Naive thymus-derived CD4-positive, alpha-beta T cell (primary cell): ENCODE results near the gene CDKN1A. TPM values are rescaled to one million over a fixed set of nuclear protein-coding genes. Genes with fewer than 3 reads are reported as not detected.

ENCODE experiments used
- ATAC-seq: fragments of 150-1000 bp; cut with Tn5 transposase; 2 replicates; pipeline ENCODE4 v1.10.0; 2021; ENCODE audit warnings: mild to moderate bottlenecking, moderate library complexity
- CTCF ChIA-PET: fragments of 350-600 bp; sonication (Branson Sonifier 250); formaldehyde crosslinking; loops from one replicate; lab custom pipeline; 2021; ENCODE audit warnings: antibody characterized with exemption; lab: Charles Lee
- POLR2A ChIA-PET: fragments of 350-600 bp; sonication (Branson Sonifier 250); formaldehyde crosslinking; loops from one replicate; lab custom pipeline; 2021; ENCODE audit warnings: antibody characterized with exemption, inconsistent platforms; lab: Charles Lee
- DNase-seq, 9 donors: peaks; one replicate each; pipeline versions ENCODE4 v3.0.0 to v3.0.0-alpha.2; 2020 to 2022; ENCODE audit warnings: mixed read lengths in 1 of 9
- H3K27ac ChIP-seq: one replicate; pipeline ENCODE4 v1.7.0; 2013; ENCODE audit warnings: mild to moderate bottlenecking, low read depth, low read length, moderate library complexity
- H3K27me3 ChIP-seq, 2 donors: one replicate each; pipeline ENCODE4 v1.7.0; 2013; ENCODE audit warnings: low read length in 2 of 2, mild to moderate bottlenecking in 2 of 2, moderate library complexity in 2 of 2; ENCODE audit not compliant: control insufficient read depth in 2 of 2, insufficient read depth in 2 of 2
- H3K36me3 ChIP-seq, 3 experiments: 1 replicate in 2 of 3; 2 replicates in 1 of 3; pipeline ENCODE4 v1.7.0; 2013; ENCODE audit warnings: low read length in 3 of 3, mild to moderate bottlenecking in 3 of 3, moderate library complexity in 1 of 3; ENCODE audit not compliant: insufficient read depth in 3 of 3, control insufficient read depth in 2 of 3
- H3K4me1 ChIP-seq, 2 donors: one replicate each; pipeline ENCODE4 v1.7.0; 2013; ENCODE audit warnings: low read length in 2 of 2, mild to moderate bottlenecking in 2 of 2, moderate library complexity in 1 of 2; ENCODE audit not compliant: control insufficient read depth in 2 of 2, insufficient read depth in 2 of 2
- H3K4me3 ChIP-seq: 2 replicates; pipeline ENCODE4 v1.7.0; 2013; ENCODE audit warnings: mild to moderate bottlenecking, low read length
- H3K9me3 ChIP-seq, 3 experiments: 1 replicate in 2 of 3; 2 replicates in 1 of 3; pipeline ENCODE4 v1.7.0; 2013; ENCODE audit warnings: low read length in 3 of 3; ENCODE audit not compliant: control insufficient read depth in 2 of 3
- H3K27ac Mint-ChIP-seq, 9 donors: one replicate each; pipeline ENCODE4 v1.8.0; 2020 to 2022; ENCODE audit warnings: mixed read lengths in 9 of 9, mild to moderate bottlenecking in 8 of 9, moderate library complexity in 5 of 9, inconsistent platforms in 2 of 9
- H3K27me3 Mint-ChIP-seq, 5 donors: one replicate each; pipeline ENCODE4 v1.8.0; 2021 to 2022; ENCODE audit warnings: mixed read lengths in 5 of 5, mild to moderate bottlenecking in 1 of 5
- H3K36me3 Mint-ChIP-seq, 5 donors: one replicate each; pipeline ENCODE4 v1.8.0; 2020 to 2022; ENCODE audit warnings: mixed read lengths in 5 of 5, mild to moderate bottlenecking in 3 of 5, inconsistent platforms in 1 of 5
- H3K4me1 Mint-ChIP-seq, 7 donors: one replicate each; pipeline ENCODE4 v1.8.0; 2020 to 2022; ENCODE audit warnings: mixed read lengths in 7 of 7, mild to moderate bottlenecking in 3 of 7, inconsistent platforms in 1 of 7
- H3K4me3 Mint-ChIP-seq, 10 donors: one replicate each; pipeline ENCODE4 v1.8.0; 2020 to 2022; ENCODE audit warnings: mild to moderate bottlenecking in 10 of 10, mixed read lengths in 10 of 10, moderate library complexity in 6 of 10, inconsistent platforms in 2 of 10
- H3K9me3 Mint-ChIP-seq, 11 donors: one replicate each; pipeline ENCODE4 v1.8.0; 2020 to 2022; ENCODE audit warnings: mixed read lengths in 11 of 11, mild to moderate bottlenecking in 4 of 11, inconsistent platforms in 1 of 11, moderate library complexity in 1 of 11
- intact Hi-C, 2 donors: fragments of 100-400 bp; cut with micrococcal nuclease; formaldehyde crosslinking; loops; one replicate each; pipeline ENCODE4 v1.15.1; 2023
- polyA plus RNA-seq, 2 donors: library from polyadenylated mRNA; unstranded; fragments of 300-500 nt; fragmentation: Illumina TruSeq; gene quantifications; one replicate each; pipeline ENCODE4 v1.2.3, GENCODE V29; 2021
- total RNA-seq, 6 experiments: library from RNA in 5 of 6; stranded (reverse) in 5 of 6; gene quantifications; 1 replicate in 5 of 6; 2 replicates in 1 of 6; pipeline ENCODE4 v1.2.3 and lab custom pipeline; 2021 to 2026

Gene CDKN1A
- total and polyA plus RNA-seq, 7 experiments from 2014 or later = 0.08 to 156 (median 1.6) TPM

DNA sequence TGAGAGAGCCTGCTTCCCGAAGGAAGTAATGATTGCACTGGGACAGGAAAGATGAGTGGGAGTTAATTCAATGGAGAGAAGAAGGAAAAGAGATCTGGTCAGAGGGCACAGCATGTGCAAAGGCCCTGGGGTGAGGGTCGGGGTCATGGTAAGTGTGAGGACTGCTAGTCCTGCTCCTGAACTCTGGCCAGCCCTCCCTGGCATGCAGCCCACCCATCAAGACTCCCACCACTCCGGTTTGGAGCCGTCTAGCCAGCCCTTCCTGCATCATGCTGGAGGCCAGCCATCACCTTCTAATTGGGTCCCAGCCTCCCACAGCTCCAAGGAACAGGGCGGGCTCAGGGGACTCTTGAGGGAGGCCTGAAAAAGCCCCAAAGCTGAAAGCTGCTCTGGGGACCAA, 42.2 kb upstream of the CDKN1A start:
- intact Hi-C loops = no loop called here
- ATAC-seq (no peak), DNase-seq (no peak)
- POLR2A ChIA-PET = no interaction called here
- Histone ChIP-seq H3K27ac (no peak overlapping the region), H3K27me3 (no peaks in the 10 kb centered on the region), H3K36me3 (no peaks in the 10 kb centered on the region), H3K9me3 (no peaks in the 10 kb centered on the region), H3K4me3 (no peak overlapping the region), H3K4me1 (no peaks in the 10 kb centered on the region)
- H3K36me3 Mint-ChIP-seq = no peaks in the 10 kb centered on the region
- H3K4me3 Mint-ChIP-seq = no peak overlapping the region
- H3K4me1 Mint-ChIP-seq = peaks cover 0 to 2% (median 0%) of the 10 kb centered on the region in 7 donors
- no peaks in the 10 kb centered on the region for H3K9me3 Mint-ChIP-seq
- CTCF ChIA-PET = interaction anchor here (1.2 kb wide), 1 partner anchor 21 kb away, joined by 4 read pairs; no protein-coding TSS in a partner anchor
- no peaks in the 10 kb centered on the region for H3K27me3 Mint-ChIP-seq
- H3K27ac Mint-ChIP-seq = peak overlapping the region in 1 of 9 donors; percentile 20

- DNase-seq = no peak
- Histone ChIP-seq H3K27me3 (no peaks in the 10 kb centered on the region), H3K9me3 (no peaks in the 10 kb centered on the region), H3K36me3 (no peaks in the 10 kb centered on the region), H3K4me3 (no peak overlapping the region), H3K4me1 (no peaks in the 10 kb centered on the region), H3K27ac (no peak overlapping the region)
- no peak for ATAC-seq
- Mint-ChIP-seq H3K27ac (peak overlapping the region in 1 of 9 donors; percentile 20), H3K4me1 (peaks cover 0 to 2% (median 0%) of the 10 kb centered on the region in 7 donors), H3K27me3 (no peaks in the 10 kb centered on the region), H3K36me3 (no peaks in the 10 kb centered on the region), H3K4me3 (no peak overlapping the region), H3K9me3 (no peaks in the 10 kb centered on the region)
- intact Hi-C loops = no loop called here
- ChIA-PET POLR2A (no interaction called here), CTCF (interaction anchor here (1.2 kb wide), 1 partner anchor 22 kb away, joined by 4 read pairs; no protein-coding TSS in a partner anchor)
Observed at GRCh38 chr6:36636687-36637418, 41.7 kb upstream of the CDKN1A start.

GRCh38 chr6:36638579-36638978, 39.9 kb upstream of the CDKN1A start:
- Mint-ChIP-seq H3K36me3 (no peaks in the 10 kb centered on the region), H3K9me3 (no peaks in the 10 kb centered on the region), H3K4me1 (peaks cover 0 to 2% (median 0%) of the 10 kb centered on the region in 7 donors), H3K4me3 (no peak overlapping the region), H3K27me3 (no peaks in the 10 kb centered on the region), H3K27ac (peak overlapping the region in 1 of 9 donors; percentile 8)
- no peaks in the 10 kb centered on the region for H3K36me3 ChIP-seq
- intact Hi-C loops = no loop called here
- H3K27ac ChIP-seq = no peak overlapping the region
- H3K4me3 ChIP-seq = no peak overlapping the region
- H3K4me1 ChIP-seq = no peaks in the 10 kb centered on the region
- ATAC-seq (no peak), DNase-seq (no peak)
- CTCF ChIA-PET = no interaction called here
- POLR2A ChIA-PET = no interaction called here
- H3K27me3 ChIP-seq = no peaks in the 10 kb centered on the region
- H3K9me3 ChIP-seq = no peaks in the 10 kb centered on the region

- ChIA-PET CTCF (no interaction called here), POLR2A (no interaction called here)
- H3K36me3 Mint-ChIP-seq = no peaks in the 10 kb centered on the region
Observed at GRCh38 chr6:36639171-36639808, 39.2 kb upstream of the CDKN1A start.

GRCh38 chr6:36641543-36641942, 37.0 kb upstream of the CDKN1A start:
- POLR2A ChIA-PET = no interaction called here
- no peaks in the 10 kb centered on the region for H3K9me3 Mint-ChIP-seq
- CTCF ChIA-PET = no interaction called here
- no peak overlapping the region for H3K27ac ChIP-seq
- H3K36me3 ChIP-seq = no peaks in the 10 kb centered on the region
- no peak overlapping the region for H3K4me3 Mint-ChIP-seq
- no peaks in the 10 kb centered on the region for H3K27me3 ChIP-seq
- no peak for ATAC-seq
- peaks cover 0 to 2% (median 0%) of the 10 kb centered on the region in 5 donors for H3K27me3 Mint-ChIP-seq
- no peak for DNase-seq
- intact Hi-C loops = no loop called here
- H3K27ac Mint-ChIP-seq = no peak overlapping the region
- H3K4me3 ChIP-seq = no peak overlapping the region
- H3K4me1 Mint-ChIP-seq = peaks cover 0 to 6% (median 0%) of the 10 kb centered on the region in 7 donors
- no peaks in the 10 kb centered on the region for H3K4me1 ChIP-seq
- H3K36me3 Mint-ChIP-seq = no peaks in the 10 kb centered on the region
- H3K9me3 ChIP-seq = no peaks in the 10 kb centered on the region

More at GRCh38 chr6:36639171-36639808, 39.2 kb upstream of the CDKN1A start:
- ATAC-seq = no peak
- no peaks in the 10 kb centered on the region for H3K9me3 ChIP-seq
- intact Hi-C loops = no loop called here
- H3K27ac Mint-ChIP-seq = no peak overlapping the region
- no peaks in the 10 kb centered on the region for H3K9me3 Mint-ChIP-seq
- no peak overlapping the region for H3K27ac ChIP-seq
- no peaks in the 10 kb centered on the region for H3K4me1 ChIP-seq
- no peaks in the 10 kb centered on the region for H3K36me3 ChIP-seq
- peak in 1 of 9 donors; percentile 16 for DNase-seq
- no peaks in the 10 kb centered on the region for H3K27me3 Mint-ChIP-seq
- H3K4me3 ChIP-seq = no peak overlapping the region
- peaks cover 0 to 2% (median 0%) of the 10 kb centered on the region in 7 donors for H3K4me1 Mint-ChIP-seq
- no peak overlapping the region for H3K4me3 Mint-ChIP-seq
- H3K27me3 ChIP-seq = no peaks in the 10 kb centered on the region

GRCh38 chr6:36642913-36643817, 35.3 kb upstream of the CDKN1A start:
- ATAC-seq (no peak), DNase-seq (no peak)
- Mint-ChIP-seq H3K9me3 (no peaks in the 10 kb centered on the region), H3K27ac (no peak overlapping the region), H3K36me3 (no peaks in the 10 kb centered on the region), H3K4me1 (peaks cover 0 to 4% (median 0%) of the 10 kb centered on the region in 7 donors), H3K4me3 (no peak overlapping the region), H3K27me3 (peaks cover 0 to 8% (median 0%) of the 10 kb centered on the region in 5 donors)
- ChIA-PET POLR2A (no interaction called here), CTCF (interaction anchor here (1.0 kb wide), 1 partner anchor 37 kb away, joined by 3 read pairs; no protein-coding TSS in a partner anchor)
- intact Hi-C loops = no loop called here
- Histone ChIP-seq H3K9me3 (no peaks in the 10 kb centered on the region), H3K4me3 (no peak overlapping the region), H3K27ac (no peak overlapping the region), H3K4me1 (no peaks in the 10 kb centered on the region), H3K36me3 (no peaks in the 10 kb centered on the region), H3K27me3 (no peaks in the 10 kb centered on the region)
